Activated T-helper 17 cell treated with anti-CD3 and anti-CD28 coated beads, Interleukin-2, amount 50 U/mL, for 72 hours (primary cell): ENCODE results near the gene TBC1D5. TPM values are rescaled to one million over a fixed set of nuclear protein-coding genes. Genes with fewer than 3 reads are reported as not detected.
"Not testable (repeated sequence)": the region's sequence is repeated elsewhere in the genome, so short reads cannot be mapped to it uniquely, and the experiment has no call there.

ENCODE experiments used
- ATAC-seq: fragments of 150-1000 bp; cut with Tn5 transposase; replicated peaks from 2 replicates; pipeline ENCODE4 v1.10.0; 2021; ENCODE audit warnings: mild to moderate bottlenecking, moderate library complexity
- H3K27ac Mint-ChIP-seq: one replicate; pipeline ENCODE4 v1.8.0; 2022; ENCODE audit warnings: mixed read lengths
- H3K27me3 Mint-ChIP-seq: one replicate; pipeline ENCODE4 v1.8.0; 2022; ENCODE audit warnings: mixed read lengths
- H3K36me3 Mint-ChIP-seq: one replicate; pipeline ENCODE4 v1.8.0; 2022; ENCODE audit warnings: low read depth, mild to moderate bottlenecking, mixed read lengths
- H3K4me1 Mint-ChIP-seq: one replicate; pipeline ENCODE4 v1.8.0; 2022; ENCODE audit warnings: mixed read lengths
- H3K4me3 Mint-ChIP-seq: one replicate; pipeline ENCODE4 v1.8.0; 2022; ENCODE audit warnings: mild to moderate bottlenecking, mixed read lengths
- H3K9me3 Mint-ChIP-seq: one replicate; pipeline ENCODE4 v1.8.0; 2022; ENCODE audit warnings: mixed read lengths
- total RNA-seq, 2 donors: library from RNA; stranded (reverse); gene quantifications; one replicate each; pipeline ENCODE4 v1.2.3, GENCODE V29; 2022

TBC1D5 gene
- total RNA-seq, 2 donors from 2014 or later = 43.9 to 53.2 TPM

GRCh38 chr3:17670749-17671148 is 71.7 kb downstream of the TBC1D5 start:
- Mint-ChIP-seq H3K4me3 (no peak overlapping the region), H3K9me3 (no peaks in the 10 kb centered on the region), H3K36me3 (peaks cover 12% of the 10 kb centered on the region), H3K27me3 (no peaks in the 10 kb centered on the region), H3K4me1 (peaks cover 5% of the 10 kb centered on the region), H3K27ac (no peak overlapping the region)
- no peak for ATAC-seq

- no peak for ATAC-seq
- Mint-ChIP-seq H3K27ac (no peak overlapping the region), H3K4me1 (peaks cover 4% of the 10 kb centered on the region), H3K27me3 (no peaks in the 10 kb centered on the region), H3K36me3 (no peaks in the 10 kb centered on the region), H3K9me3 (no peaks in the 10 kb centered on the region), H3K4me3 (no peak overlapping the region)
Observed at GRCh38 chr3:17664923-17665322, 77.5 kb downstream of the TBC1D5 start.

- ATAC-seq = no peak
- Mint-ChIP-seq H3K27ac (no peak overlapping the region), H3K36me3 (no peaks in the 10 kb centered on the region), H3K27me3 (no peaks in the 10 kb centered on the region), H3K9me3 (no peaks in the 10 kb centered on the region), H3K4me3 (no peak overlapping the region), H3K4me1 (peaks cover 12% of the 10 kb centered on the region)
Observed at GRCh38 chr3:17656264-17656663, 86.2 kb downstream of the TBC1D5 start.

- no peaks in the 10 kb centered on the region for H3K27me3 Mint-ChIP-seq
- H3K4me3 Mint-ChIP-seq = no peak overlapping the region
- no peaks in the 10 kb centered on the region for H3K36me3 Mint-ChIP-seq
- H3K9me3 Mint-ChIP-seq = no peaks in the 10 kb centered on the region
- ATAC-seq = no peak
- peaks cover 12% of the 10 kb centered on the region for H3K4me1 Mint-ChIP-seq
- no peak overlapping the region for H3K27ac Mint-ChIP-seq
Observed at GRCh38 chr3:17655743-17656142, 86.7 kb downstream of the TBC1D5 start.

GRCh38 chr3:17649748-17650147 is 92.7 kb downstream of the TBC1D5 start:
- H3K27me3 Mint-ChIP-seq = not testable (repeated sequence)

GRCh38 chr3:17648630-17649355 is 93.6 kb downstream of the TBC1D5 start:
- not testable (repeated sequence) for H3K4me1 Mint-ChIP-seq, H3K36me3 Mint-ChIP-seq, H3K27me3 Mint-ChIP-seq, H3K9me3 Mint-ChIP-seq, H3K27ac Mint-ChIP-seq, ATAC-seq, H3K4me3 Mint-ChIP-seq

More at GRCh38 chr3:17649748-17650147, 92.7 kb downstream of the TBC1D5 start:
- not testable (repeated sequence) for H3K36me3 Mint-ChIP-seq, H3K4me1 Mint-ChIP-seq, H3K27ac Mint-ChIP-seq, H3K9me3 Mint-ChIP-seq, H3K4me3 Mint-ChIP-seq, ATAC-seq

- Mint-ChIP-seq H3K36me3 (no peaks in the 10 kb centered on the region), H3K4me3 (no peak overlapping the region), H3K27me3 (no peaks in the 10 kb centered on the region), H3K9me3 (no peaks in the 10 kb centered on the region), H3K27ac (no peak overlapping the region), H3K4me1 (no peaks in the 10 kb centered on the region)
- no peak for ATAC-seq
Observed at GRCh38 chr3:17645074-17645698, 97.2 kb downstream of the TBC1D5 start.

- Mint-ChIP-seq H3K4me1 (peaks cover 3% of the 10 kb centered on the region), H3K36me3 (no peaks in the 10 kb centered on the region), H3K9me3 (no peaks in the 10 kb centered on the region), H3K27ac (no peak overlapping the region), H3K4me3 (no peak overlapping the region), H3K27me3 (no peaks in the 10 kb centered on the region)
- no peak for ATAC-seq
Observed at GRCh38 chr3:17643691-17644090, 98.7 kb downstream of the TBC1D5 start.

- ATAC-seq = no peak
- H3K4me3 Mint-ChIP-seq = no peak overlapping the region
- no peaks in the 10 kb centered on the region for H3K36me3 Mint-ChIP-seq
- H3K27me3 Mint-ChIP-seq = no peaks in the 10 kb centered on the region
- peaks cover 3% of the 10 kb centered on the region for H3K4me1 Mint-ChIP-seq
- no peaks in the 10 kb centered on the region for H3K9me3 Mint-ChIP-seq
- no peak overlapping the region for H3K27ac Mint-ChIP-seq
Observed at GRCh38 chr3:17642474-17642873, 100.0 kb downstream of the TBC1D5 start.

- ATAC-seq = peak; percentile 60
- Mint-ChIP-seq H3K4me1 (peaks cover 3% of the 10 kb centered on the region), H3K27me3 (no peaks in the 10 kb centered on the region), H3K4me3 (no peak overlapping the region), H3K36me3 (no peaks in the 10 kb centered on the region), H3K27ac (no peak overlapping the region), H3K9me3 (no peaks in the 10 kb centered on the region)
Observed at GRCh38 chr3:17640466-17640865, 102.0 kb downstream of the TBC1D5 start.

GRCh38 chr3:17639765-17640164 is 102.7 kb downstream of the TBC1D5 start:
- H3K27me3 Mint-ChIP-seq = no peaks in the 10 kb centered on the region
- no peaks in the 10 kb centered on the region for H3K36me3 Mint-ChIP-seq
- H3K4me1 Mint-ChIP-seq = peaks cover 3% of the 10 kb centered on the region
- no peak for ATAC-seq
- H3K27ac Mint-ChIP-seq = no peak overlapping the region
- H3K4me3 Mint-ChIP-seq = no peak overlapping the region
- H3K9me3 Mint-ChIP-seq = no peaks in the 10 kb centered on the region

GRCh38 chr3:17639257-17639656 is 103.2 kb downstream of the TBC1D5 start:
- Mint-ChIP-seq H3K4me3 (no peak overlapping the region), H3K27me3 (no peaks in the 10 kb centered on the region), H3K4me1 (peaks cover 3% of the 10 kb centered on the region), H3K9me3 (no peaks in the 10 kb centered on the region), H3K36me3 (no peaks in the 10 kb centered on the region), H3K27ac (no peak overlapping the region)
- peak; percentile 56 for ATAC-seq

- peaks cover 3% of the 10 kb centered on the region for H3K4me1 Mint-ChIP-seq
- no peak overlapping the region for H3K4me3 Mint-ChIP-seq
- no peak overlapping the region for H3K27ac Mint-ChIP-seq
Observed at GRCh38 chr3:17638356-17638755, 104.1 kb downstream of the TBC1D5 start.

GRCh38 chr3:17635675-17636074 is 106.8 kb downstream of the TBC1D5 start:
- H3K27me3 Mint-ChIP-seq, H3K9me3 Mint-ChIP-seq, H3K27ac Mint-ChIP-seq, H3K36me3 Mint-ChIP-seq, H3K4me3 Mint-ChIP-seq, ATAC-seq: not testable (repeated sequence)
- H3K4me1 Mint-ChIP-seq = peaks cover 14% of the 10 kb centered on the region

More at GRCh38 chr3:17638356-17638755, 104.1 kb downstream of the TBC1D5 start:
- ATAC-seq = no peak
- no peaks in the 10 kb centered on the region for H3K27me3 Mint-ChIP-seq
- no peaks in the 10 kb centered on the region for H3K36me3 Mint-ChIP-seq
- H3K9me3 Mint-ChIP-seq = no peaks in the 10 kb centered on the region

- Mint-ChIP-seq H3K27ac (no peak overlapping the region), H3K9me3 (no peaks in the 10 kb centered on the region), H3K27me3 (no peaks in the 10 kb centered on the region), H3K4me1 (peaks cover 14% of the 10 kb centered on the region), H3K36me3 (no peaks in the 10 kb centered on the region), H3K4me3 (no peak overlapping the region)
- no peak for ATAC-seq
Observed at GRCh38 chr3:17634964-17635363, 107.5 kb downstream of the TBC1D5 start.
